Right atrium auricular region (tissue), 2 donors: ENCODE data around the gene OCIAD1. TPM values are rescaled to one million over a fixed set of nuclear protein-coding genes. Genes with fewer than 3 reads are reported as not detected.
"Not testable (repeated sequence)": the region's sequence is repeated elsewhere in the genome, so short reads cannot be mapped to it uniquely, and the experiment has no call there.

Experiments used
- DNase-seq: peaks from one replicate; pipeline ENCODE4 v3.0.0-alpha.2; 2019; ENCODE audit warnings: low spot score
- H3K27ac ChIP-seq, 2 donors: fragments of 200-600 bp; sonication (generic); 1 replicate in 1 of 2; 2 replicates in 1 of 2; pipeline ENCODE4 v1.5.1; 2016 to 2019
- H3K27me3 ChIP-seq, 2 donors: fragments of 200-600 bp; sonication (generic); one replicate each; pipeline versions ENCODE4 v1.5.1 to v1.6.0; 2017 to 2019
- H3K36me3 ChIP-seq: fragments of 200-600 bp; sonication (generic); one replicate; pipeline ENCODE4 v1.5.1; 2016
- H3K4me1 ChIP-seq, 2 donors: fragments of 200-600 bp; sonication (generic); one replicate each; pipeline versions ENCODE4 v1.5.1 to v1.6.0; 2017 to 2019
- H3K4me3 ChIP-seq, 2 donors: fragments of 200-600 bp; sonication (generic); 1 replicate in 1 of 2; 2 replicates in 1 of 2; pipeline ENCODE4 v1.5.1; 2017 to 2019; ENCODE audit warnings: mild to moderate bottlenecking in 1 of 2, moderate library complexity in 1 of 2
- H3K9me3 ChIP-seq, 2 donors: fragments of 200-600 bp; sonication (generic); one replicate each; pipeline ENCODE4 v1.5.1; 2019
- total RNA-seq, 2 donors: library from RNA; depleted of rRNA; stranded (reverse); fragments of >200 nt; gene quantifications; one replicate each; pipeline ENCODE4 v1.1.0, GENCODE V29; 2016
- TF ChIP-seq, protein P1 (sequence below), 2 donors: fragments of 200-600 bp; sonication (generic); IDR thresholded peaks; one replicate each; pipeline ENCODE4 v1.5.1; 2019; ENCODE audit warnings: antibody characterized with exemption in 2 of 2

OCIAD1 gene
- total RNA-seq, 2 donors from 2014 or later = 101 to 215 TPM

DNA sequence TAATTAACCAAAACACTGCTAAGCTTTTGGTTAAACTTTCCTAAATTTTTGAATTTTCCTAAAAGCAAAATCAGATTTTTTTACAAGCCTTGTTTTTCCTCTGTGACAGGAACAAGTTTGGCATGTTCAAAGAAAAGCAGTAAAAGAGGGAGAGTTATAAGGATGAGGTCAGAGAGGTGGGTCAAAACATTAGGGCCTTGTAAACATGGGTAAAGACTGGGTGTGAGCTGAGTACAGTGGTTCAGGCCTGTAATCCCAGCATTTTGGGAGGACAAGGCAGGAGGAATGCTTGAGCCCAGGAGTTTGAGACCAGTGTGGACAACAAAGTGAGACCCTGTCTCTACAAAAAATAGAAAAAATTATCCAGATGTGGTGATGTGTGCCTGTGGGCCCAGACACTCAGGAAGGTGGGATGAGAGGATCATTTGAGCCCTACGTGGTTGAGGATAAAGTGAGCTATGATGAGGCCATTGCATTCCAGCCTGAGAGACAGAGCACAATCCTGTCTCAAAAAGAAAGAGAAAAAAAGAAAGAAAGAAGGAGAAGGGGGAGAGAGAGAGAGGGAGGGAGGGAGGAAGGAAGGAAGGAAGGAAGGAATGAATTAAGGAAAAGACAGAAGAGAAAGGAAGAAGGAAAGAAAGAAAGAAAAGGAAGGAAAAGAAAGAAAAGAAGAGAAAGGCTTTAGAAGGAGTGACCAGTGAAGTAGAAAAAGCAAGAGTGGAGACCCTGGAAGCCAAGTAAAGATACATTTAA lies 33.8 kb upstream of the OCIAD1 start:
- Histone ChIP-seq H3K4me3 (no peak overlapping the region), H3K27me3 (no peaks in the 10 kb centered on the region), H3K27ac (no peak overlapping the region)

DNA sequence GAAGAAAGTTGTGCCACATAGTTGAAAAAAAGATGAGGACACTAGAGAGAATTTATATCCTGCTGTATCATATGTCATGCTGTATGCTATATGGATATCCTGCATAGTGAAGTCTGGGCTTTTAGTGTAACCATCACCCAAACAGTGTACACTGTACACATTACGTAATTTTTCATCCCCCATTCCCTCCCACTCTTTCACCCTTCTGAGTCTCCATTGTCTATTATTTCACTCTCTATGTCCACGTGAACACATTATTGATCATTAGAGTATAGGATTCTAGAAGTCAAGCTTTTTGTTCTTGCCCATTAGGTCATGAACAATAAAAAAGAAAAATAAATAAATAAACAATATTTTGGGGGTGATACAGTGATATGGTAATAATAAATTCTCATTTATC lies 32.8 kb upstream of the OCIAD1 start:
- H3K9me3 ChIP-seq = no peaks in the 10 kb centered on the region
- no peak overlapping the region for H3K4me3 ChIP-seq
- no peaks in the 10 kb centered on the region for H3K27me3 ChIP-seq
- TF ChIP-seq, protein P1, sequence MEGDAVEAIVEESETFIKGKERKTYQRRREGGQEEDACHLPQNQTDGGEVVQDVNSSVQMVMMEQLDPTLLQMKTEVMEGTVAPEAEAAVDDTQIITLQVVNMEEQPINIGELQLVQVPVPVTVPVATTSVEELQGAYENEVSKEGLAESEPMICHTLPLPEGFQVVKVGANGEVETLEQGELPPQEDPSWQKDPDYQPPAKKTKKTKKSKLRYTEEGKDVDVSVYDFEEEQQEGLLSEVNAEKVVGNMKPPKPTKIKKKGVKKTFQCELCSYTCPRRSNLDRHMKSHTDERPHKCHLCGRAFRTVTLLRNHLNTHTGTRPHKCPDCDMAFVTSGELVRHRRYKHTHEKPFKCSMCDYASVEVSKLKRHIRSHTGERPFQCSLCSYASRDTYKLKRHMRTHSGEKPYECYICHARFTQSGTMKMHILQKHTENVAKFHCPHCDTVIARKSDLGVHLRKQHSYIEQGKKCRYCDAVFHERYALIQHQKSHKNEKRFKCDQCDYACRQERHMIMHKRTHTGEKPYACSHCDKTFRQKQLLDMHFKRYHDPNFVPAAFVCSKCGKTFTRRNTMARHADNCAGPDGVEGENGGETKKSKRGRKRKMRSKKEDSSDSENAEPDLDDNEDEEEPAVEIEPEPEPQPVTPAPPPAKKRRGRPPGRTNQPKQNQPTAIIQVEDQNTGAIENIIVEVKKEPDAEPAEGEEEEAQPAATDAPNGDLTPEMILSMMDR (IDR thresholded peaks at IDR 0.05) = no peak
- peaks cover 0 to 11% of the 10 kb centered on the region in 2 donors for H3K4me1 ChIP-seq
- H3K27ac ChIP-seq = no peak overlapping the region
- H3K36me3 ChIP-seq = no peaks in the 10 kb centered on the region
- no peak for DNase-seq

More for the DNA sequence above, 33.8 kb upstream of the OCIAD1 start:
- H3K9me3 ChIP-seq = no peaks in the 10 kb centered on the region
- H3K4me1 ChIP-seq = peaks cover 0 to 7% of the 10 kb centered on the region in 2 donors
- DNase-seq = no peak
- H3K36me3 ChIP-seq = no peaks in the 10 kb centered on the region
- TF ChIP-seq, protein P1 (IDR thresholded peaks at IDR 0.05) = no peak

DNA sequence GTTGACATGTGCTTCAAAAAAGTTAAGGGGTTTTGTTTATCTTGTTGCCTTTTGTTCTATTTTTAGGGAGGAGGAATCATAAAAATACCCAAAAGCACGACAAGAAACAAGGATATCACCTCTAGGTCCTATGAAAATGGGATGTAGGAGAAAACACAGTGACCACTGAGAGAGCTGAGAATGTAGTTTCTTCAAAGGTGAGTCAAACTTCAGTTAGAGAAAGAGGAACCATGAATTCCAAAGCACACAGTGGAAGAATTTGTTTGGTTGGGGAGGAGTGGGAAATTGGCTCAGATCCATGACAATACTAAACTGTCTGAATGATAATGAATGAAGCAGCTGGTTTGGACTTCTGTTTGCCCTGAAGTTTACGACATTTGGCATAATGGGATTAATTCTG lies 31.7 kb upstream of the OCIAD1 start:
- H3K36me3 ChIP-seq = no peaks in the 10 kb centered on the region
- H3K4me1 ChIP-seq = peaks cover 0 to 14% of the 10 kb centered on the region in 2 donors
- no peaks in the 10 kb centered on the region for H3K27me3 ChIP-seq
- H3K27ac ChIP-seq = no peak overlapping the region
- TF ChIP-seq, protein P1 (IDR thresholded peaks at IDR 0.05) = no peak
- no peak for DNase-seq
- no peaks in the 10 kb centered on the region for H3K9me3 ChIP-seq
- no peak overlapping the region for H3K4me3 ChIP-seq

DNA sequence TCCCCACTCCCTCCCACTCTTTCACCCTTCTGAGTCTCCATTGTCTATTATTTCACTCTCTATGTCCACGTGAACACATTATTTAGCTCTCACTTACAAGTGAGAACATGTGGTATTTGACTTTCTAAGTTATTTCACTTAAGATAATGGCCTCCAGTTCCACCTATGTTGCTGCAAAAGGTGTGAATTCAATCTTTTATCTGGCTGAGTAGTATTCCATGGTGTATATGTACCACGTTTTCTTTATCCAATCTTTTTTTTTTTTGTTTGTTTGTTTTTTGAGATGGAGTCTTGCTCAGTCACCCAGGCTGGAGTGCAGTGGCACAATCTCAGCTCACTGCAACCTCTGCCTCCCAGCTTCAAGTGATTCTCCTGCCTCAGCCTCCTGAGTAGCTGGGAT lies 30.7 kb upstream of the OCIAD1 start:
- H3K4me3 ChIP-seq, H3K9me3 ChIP-seq, H3K27ac ChIP-seq, H3K36me3 ChIP-seq, H3K27me3 ChIP-seq, DNase-seq: not testable (repeated sequence)
- peaks cover 0 to 21% of the 10 kb centered on the region in 2 donors for H3K4me1 ChIP-seq

DNA sequence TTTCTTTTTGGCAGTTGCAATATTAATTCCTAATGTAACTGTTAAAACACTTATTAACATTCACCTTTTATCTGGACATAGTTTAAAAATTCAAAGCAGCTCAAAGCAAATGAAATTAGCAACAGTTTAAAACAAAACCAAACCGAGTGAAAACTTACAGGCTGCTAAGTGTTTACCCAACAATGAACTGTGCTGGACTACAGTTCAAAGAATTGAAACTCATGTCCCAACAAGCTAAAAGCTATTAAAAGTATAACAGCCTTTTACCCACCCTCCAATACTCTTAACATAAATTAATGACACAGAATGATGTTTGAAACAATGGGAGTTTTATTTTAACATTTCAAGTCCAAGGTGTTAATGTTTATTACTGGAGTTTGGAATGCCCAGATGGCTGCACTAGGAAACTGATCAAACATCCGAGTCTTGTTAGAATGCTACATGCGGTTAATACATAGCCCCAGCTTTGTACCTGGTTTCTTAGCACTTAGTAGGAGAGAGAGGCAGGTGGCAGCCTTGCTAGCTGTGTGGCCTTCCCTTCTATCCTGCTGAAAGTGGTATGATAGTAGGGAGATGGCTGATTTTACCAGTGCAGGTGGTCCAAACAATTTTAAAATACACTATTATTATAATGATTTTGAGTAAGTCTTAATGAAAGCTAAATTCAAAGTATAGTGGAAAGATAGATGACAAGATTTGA lies 29.7 kb upstream of the OCIAD1 start:
- H3K4me1 ChIP-seq = peaks cover 0 to 22% of the 10 kb centered on the region in 2 donors

More for the DNA sequence above, 29.7 kb upstream of the OCIAD1 start:
- Histone ChIP-seq H3K27me3 (no peaks in the 10 kb centered on the region), H3K27ac (no peak overlapping the region), H3K9me3 (no peaks in the 10 kb centered on the region), H3K36me3 (no peaks in the 10 kb centered on the region), H3K4me3 (no peak overlapping the region)
- TF ChIP-seq, protein P1 (IDR thresholded peaks at IDR 0.05) = no peak
- DNase-seq = no peak
